K562 (cell line): ENCODE measurements around the gene NENF. TPM values are rescaled to one million over a fixed set of nuclear protein-coding genes. Genes with fewer than 3 reads are reported as not detected.

Source experiments
- CTCF ChIP-seq, 3 experiments: IDR thresholded peaks in 2 of 3; conservative IDR thresholded peaks in 1 of 3; 2 replicates each; pipeline ENCODE4 v1.5.1; 2011 to 2012; ENCODE audit warnings: low read length in 3 of 3, mild to moderate bottlenecking in 3 of 3, control low read depth in 2 of 3, improper control_type of control experiment in 1 of 3, inconsistent platforms in 1 of 3, low read depth in 1 of 3, mixed read lengths in 1 of 3, moderate library complexity in 1 of 3; ENCODE audit not compliant: insufficient read depth in 2 of 3
- E2F3 ChIP-seq: fragments of 250-450 bp; sonication (Bioruptor Pico); IDR thresholded peaks from 2 replicates; pipeline ENCODE4 v1.4.0; 2020; ENCODE audit warnings: mild to moderate bottlenecking
- FOXA1 ChIP-seq: fragments of 450-650 bp; IDR thresholded peaks from 2 replicates; pipeline ENCODE4 v1.6.1; 2016; ENCODE audit warnings: mild to moderate bottlenecking, borderline replicate concordance
- IFI16 ChIP-seq: fragments of 250-450 bp; sonication (Bioruptor Pico); IDR thresholded peaks from 2 replicates; pipeline ENCODE4 v2.1.2; 2022; ENCODE audit warnings: mild to moderate bottlenecking, inconsistent platforms
- MEIS2 ChIP-seq: fragments of 450-650 bp; IDR thresholded peaks from 2 replicates; pipeline ENCODE4 v1.6.1; 2014; ENCODE audit warnings: mild to moderate bottlenecking; ENCODE audit not compliant: partially characterized antibody
- MNT ChIP-seq, 2 experiments: fragments of 450-650 bp; conservative IDR thresholded peaks; 2 replicates each; pipeline ENCODE4 v1.6.1; 2017; ENCODE audit warnings: mild to moderate bottlenecking in 2 of 2, moderate library complexity in 2 of 2
- NR2C2 ChIP-seq, 2 experiments: fragments of 200-800 bp in 1 of 2; sonication (Bioruptor generic) in 1 of 2; sonication (generic) in 1 of 2; formaldehyde crosslinking in 1 of 2; IDR thresholded peaks; 2 replicates each; pipeline versions ENCODE4 v1.6.1 to v1.8.0; 2016 to 2022; ENCODE audit warnings: mild to moderate bottlenecking in 1 of 2, missing compliant biosample characterization in 1 of 2, missing genetic modification characterization in 1 of 2, missing genetic modification reagents in 1 of 2
- OTX1 ChIP-seq: fragments of 450-650 bp; formaldehyde crosslinking; IDR thresholded peaks from 2 replicates; pipeline ENCODE4 v1.4.0; 2022; ENCODE audit warnings: mild to moderate bottlenecking
- PHF20 ChIP-seq: fragments of 450-650 bp; IDR thresholded peaks from 2 replicates; pipeline ENCODE4 v1.6.1; 2018; ENCODE audit not compliant: partially characterized antibody
- SUPT5H ChIP-seq: fragments of 450-650 bp; IDR thresholded peaks from 2 replicates; pipeline ENCODE4 v1.6.1; 2016
- ZNF589 ChIP-seq: fragments of 200-800 bp; sonication (Bioruptor generic); IDR thresholded peaks from 2 replicates; pipeline ENCODE4 v1.6.1; 2016; ENCODE audit warnings: low read depth, missing genetic modification characterization, missing compliant biosample characterization
- ZNF717 ChIP-seq: fragments of 250-450 bp; sonication (Bioruptor Pico); IDR thresholded peaks from 2 replicates; pipeline ENCODE4 v1.5.0; 2021
- polyA plus RNA-seq, 8 experiments: library from polyadenylated mRNA; depleted of rRNA in 4 of 8; stranded (reverse) in 5 of 8; unstranded in 3 of 8; fragments of >200 nt; fragmentation: Nextera tagmentation in 2 of 8; fragmentation: Illumina TruSeq in 1 of 8; extraction: Ambion mirVana in 2 of 8; extraction: Trizol in 1 of 8; gene quantifications; 2 replicates each; pipeline versions ENCODE4 v1.2.1 to v1.2.3, GENCODE V29; 2011 to 2014; ENCODE audit warnings: inconsistent platforms in 1 of 8, missing spikeins in 1 of 8
- total RNA-seq, 7 experiments: library from RNA; depleted of rRNA in 6 of 7; stranded (reverse); fragments of >200 nt in 6 of 7; fragmentation: Illumina TruSeq in 2 of 7; extraction: Trizol in 2 of 7; gene quantifications; 2 replicates each; pipeline versions ENCODE4 v1.2.1 to v1.2.3, GENCODE V29; 2011 to 2021; ENCODE audit warnings: low replicate concordance in 1 of 7
- TF ChIP-seq, protein P1 (sequence below): fragments of 200-400 bp; formaldehyde crosslinking; IDR thresholded peaks from 2 replicates; pipeline ENCODE4 v1.6.1; 2017; ENCODE audit warnings: mild to moderate bottlenecking, low read depth, low read length, moderate library complexity
- TF ChIP-seq, protein P2 (sequence below): fragments of 450-650 bp; IDR thresholded peaks from 2 replicates; pipeline ENCODE4 v1.6.1; 2017; ENCODE audit warnings: antibody characterized with exemption, mild to moderate bottlenecking

The NENF gene
- total and polyA plus RNA-seq, 9 of the 15 experiments (the other 6 are each of a cell fraction or from before 2014, with no cell fraction given): 6.1 to 100 (median 72.8) TPM

DNA sequence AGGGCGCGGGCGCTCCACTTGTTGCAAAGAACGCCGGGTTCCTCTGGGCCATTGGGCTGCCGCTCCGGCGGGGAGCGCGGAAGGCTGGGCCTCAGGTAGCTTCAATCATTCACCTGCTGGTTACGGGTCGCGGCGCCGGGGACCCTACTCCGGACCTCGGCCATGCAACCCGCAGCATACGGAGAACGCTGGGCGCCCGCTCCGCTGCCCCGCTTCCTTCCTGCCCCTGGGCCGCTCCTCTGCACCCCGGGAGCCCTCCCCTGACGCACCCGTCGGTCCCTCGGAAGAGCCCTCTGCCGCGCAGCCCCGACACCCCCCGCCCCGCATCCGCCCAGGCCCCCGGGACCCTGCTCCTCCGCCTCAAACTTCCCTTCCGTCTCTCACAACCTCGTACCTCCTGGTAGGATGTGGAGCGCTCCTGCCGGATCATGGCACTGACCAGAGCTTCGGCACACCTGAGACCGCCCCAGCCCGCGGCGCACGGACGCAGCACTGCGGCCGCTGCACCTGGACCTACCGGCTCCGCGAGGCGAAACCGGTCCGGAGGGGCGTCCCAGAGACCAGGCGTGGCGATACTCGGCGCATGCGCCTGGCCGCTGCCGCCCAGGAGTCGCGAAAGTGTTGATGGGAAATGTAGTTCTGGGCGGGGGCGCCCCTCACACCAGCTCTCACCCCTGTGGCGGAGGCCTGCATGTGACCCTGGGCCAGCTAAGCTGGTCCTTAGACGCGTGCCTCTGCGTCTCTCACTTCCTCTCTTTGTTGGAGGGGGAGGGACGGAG lies 18.2 kb upstream of the NENF start, which contains the start of gene PACC1 (continued):
- TF ChIP-seq, protein P1, sequence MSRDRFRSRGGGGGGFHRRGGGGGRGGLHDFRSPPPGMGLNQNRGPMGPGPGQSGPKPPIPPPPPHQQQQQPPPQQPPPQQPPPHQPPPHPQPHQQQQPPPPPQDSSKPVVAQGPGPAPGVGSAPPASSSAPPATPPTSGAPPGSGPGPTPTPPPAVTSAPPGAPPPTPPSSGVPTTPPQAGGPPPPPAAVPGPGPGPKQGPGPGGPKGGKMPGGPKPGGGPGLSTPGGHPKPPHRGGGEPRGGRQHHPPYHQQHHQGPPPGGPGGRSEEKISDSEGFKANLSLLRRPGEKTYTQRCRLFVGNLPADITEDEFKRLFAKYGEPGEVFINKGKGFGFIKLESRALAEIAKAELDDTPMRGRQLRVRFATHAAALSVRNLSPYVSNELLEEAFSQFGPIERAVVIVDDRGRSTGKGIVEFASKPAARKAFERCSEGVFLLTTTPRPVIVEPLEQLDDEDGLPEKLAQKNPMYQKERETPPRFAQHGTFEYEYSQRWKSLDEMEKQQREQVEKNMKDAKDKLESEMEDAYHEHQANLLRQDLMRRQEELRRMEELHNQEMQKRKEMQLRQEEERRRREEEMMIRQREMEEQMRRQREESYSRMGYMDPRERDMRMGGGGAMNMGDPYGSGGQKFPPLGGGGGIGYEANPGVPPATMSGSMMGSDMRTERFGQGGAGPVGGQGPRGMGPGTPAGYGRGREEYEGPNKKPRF: no peak
- TF ChIP-seq, protein P2, sequence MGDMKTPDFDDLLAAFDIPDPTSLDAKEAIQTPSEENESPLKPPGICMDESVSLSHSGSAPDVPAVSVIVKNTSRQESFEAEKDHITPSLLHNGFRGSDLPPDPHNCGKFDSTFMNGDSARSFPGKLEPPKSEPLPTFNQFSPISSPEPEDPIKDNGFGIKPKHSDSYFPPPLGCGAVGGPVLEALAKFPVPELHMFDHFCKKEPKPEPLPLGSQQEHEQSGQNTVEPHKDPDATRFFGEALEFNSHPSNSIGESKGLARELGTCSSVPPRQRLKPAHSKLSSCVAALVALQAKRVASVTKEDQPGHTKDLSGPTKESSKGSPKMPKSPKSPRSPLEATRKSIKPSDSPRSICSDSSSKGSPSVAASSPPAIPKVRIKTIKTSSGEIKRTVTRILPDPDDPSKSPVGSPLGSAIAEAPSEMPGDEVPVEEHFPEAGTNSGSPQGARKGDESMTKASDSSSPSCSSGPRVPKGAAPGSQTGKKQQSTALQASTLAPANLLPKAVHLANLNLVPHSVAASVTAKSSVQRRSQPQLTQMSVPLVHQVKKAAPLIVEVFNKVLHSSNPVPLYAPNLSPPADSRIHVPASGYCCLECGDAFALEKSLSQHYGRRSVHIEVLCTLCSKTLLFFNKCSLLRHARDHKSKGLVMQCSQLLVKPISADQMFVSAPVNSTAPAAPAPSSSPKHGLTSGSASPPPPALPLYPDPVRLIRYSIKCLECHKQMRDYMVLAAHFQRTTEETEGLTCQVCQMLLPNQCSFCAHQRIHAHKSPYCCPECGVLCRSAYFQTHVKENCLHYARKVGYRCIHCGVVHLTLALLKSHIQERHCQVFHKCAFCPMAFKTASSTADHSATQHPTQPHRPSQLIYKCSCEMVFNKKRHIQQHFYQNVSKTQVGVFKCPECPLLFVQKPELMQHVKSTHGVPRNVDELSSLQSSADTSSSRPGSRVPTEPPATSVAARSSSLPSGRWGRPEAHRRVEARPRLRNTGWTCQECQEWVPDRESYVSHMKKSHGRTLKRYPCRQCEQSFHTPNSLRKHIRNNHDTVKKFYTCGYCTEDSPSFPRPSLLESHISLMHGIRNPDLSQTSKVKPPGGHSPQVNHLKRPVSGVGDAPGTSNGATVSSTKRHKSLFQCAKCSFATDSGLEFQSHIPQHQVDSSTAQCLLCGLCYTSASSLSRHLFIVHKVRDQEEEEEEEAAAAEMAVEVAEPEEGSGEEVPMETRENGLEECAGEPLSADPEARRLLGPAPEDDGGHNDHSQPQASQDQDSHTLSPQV: no peak; the same call in 1 of the 2 replicates
- TF ChIP-seq FOXA1 (no peak), MEIS2 (peak; percentile 89), OTX1 (CRISPR knock-in tag) (no peak), NR2C2 (CRISPR knock-in tag; IDR thresholded peaks at IDR 0.05) (no peak; the same call in none of the 2 replicates), NR2C2 (tag; IDR thresholded peaks at IDR 0.05) (peak; percentile 86), PHF20 (peak; percentile 42), ZNF589 (CRISPR knock-in tag) (no peak), CTCF (IDR thresholded peaks at IDR 0.05 in 2 of 3, conservative IDR thresholded peaks at IDR 0.05 in 1 of 3; ENCODE audit: insufficient read depth in 2 of 3, low read depth in 1 of 3, low read length in 3 of 3) (peak in 2 of 3 experiments; percentile 20 to 23; a peak in 4 of 6 replicates), E2F3 (CRISPR knock-in tag) (no peak), IFI16 (CRISPR knock-in tag) (no peak), ZNF717 (CRISPR knock-in tag) (no peak), MNT (conservative IDR thresholded peaks at IDR 0.05) (peak; percentile 75 to 85), SUPT5H (peak; percentile 75)
